ENCODE measurements around the gene MAG. TPM values are rescaled to one million over a fixed set of nuclear protein-coding genes. Genes with fewer than 3 reads are reported as not detected.

The MAG gene
- total RNA-seq, 4 donors from 2014 or later, result 0.65 to 2.4 (median 1.2) TPM; not detected in 1

GRCh38 chr19:35300339-35300649 is 8.3 kb downstream of the MAG start:
- Histone ChIP-seq H3K36me3 (no peaks in the 10 kb centered on the region), H3K27ac (replicated peaks in 1 of 4) (no peak overlapping the region), H3K27me3 (peaks cover 0 to 85% (median 4%) of the 10 kb centered on the region in 4 donors), H3K4me1 (no peaks in the 10 kb centered on the region), H3K9me3 (no peaks in the 10 kb centered on the region), H3K4me3 (no peak overlapping the region)
- 60% methylated on average over 6 of the region's 10 CpGs for WGBS
- TF ChIP-seq POLR2A (IDR thresholded peaks at IDR 0.05; ENCODE audit: low read depth), result no peak
- TF ChIP-seq POLR2AphosphoS5 (IDR thresholded peaks at IDR 0.05), result no peak
- no peak for TF ChIP-seq CTCF (IDR thresholded peaks at IDR 0.05)
- TF ChIP-seq EP300 (IDR thresholded peaks at IDR 0.05), result no peak
- intact Hi-C loops (cut with DNase I), result no loop called here
- DNase-seq (ENCODE audit: extremely low spot score), result no peak

GRCh38 chr19:35301961-35302360 is 10.0 kb downstream of the MAG start:
- Histone ChIP-seq H3K27me3 (peaks cover 0 to 81% (median 4%) of the 10 kb centered on the region in 4 donors), H3K4me1 (no peaks in the 10 kb centered on the region), H3K4me3 (no peak overlapping the region), H3K36me3 (no peaks in the 10 kb centered on the region), H3K27ac (replicated peaks in 1 of 4) (no peak overlapping the region), H3K9me3 (no peaks in the 10 kb centered on the region)
- no peak for DNase-seq (ENCODE audit: extremely low spot score)
- intact Hi-C loops (cut with DNase I), result no loop called here
- WGBS, result 100% methylated on average over 1 of the region's 2 CpGs
- TF ChIP-seq EP300 (IDR thresholded peaks at IDR 0.05) (no peak), POLR2A (IDR thresholded peaks at IDR 0.05; ENCODE audit: low read depth) (no peak), CTCF (IDR thresholded peaks at IDR 0.05) (no peak)

GRCh38 chr19:35302446-35302845 is 10.5 kb downstream of the MAG start:
- no peak overlapping the region for H3K4me3 ChIP-seq
- 68% methylated on average over 11 of the region's 16 CpGs for WGBS
- no peaks in the 10 kb centered on the region for H3K9me3 ChIP-seq
- H3K36me3 ChIP-seq, result no peaks in the 10 kb centered on the region
- H3K27ac ChIP-seq (replicated peaks in 1 of 4), result no peak overlapping the region
- intact Hi-C loops (cut with DNase I), result no loop called here
- no peak for DNase-seq (ENCODE audit: extremely low spot score)
- peaks cover 0 to 82% (median 4%) of the 10 kb centered on the region in 4 donors for H3K27me3 ChIP-seq
- H3K4me1 ChIP-seq, result no peaks in the 10 kb centered on the region
- no peak for TF ChIP-seq EP300 (IDR thresholded peaks at IDR 0.05)
- TF ChIP-seq POLR2A (IDR thresholded peaks at IDR 0.05; ENCODE audit: low read depth), result no peak
- no peak for TF ChIP-seq CTCF (IDR thresholded peaks at IDR 0.05)
- TF ChIP-seq POLR2AphosphoS5 (IDR thresholded peaks at IDR 0.05), result no peak

GRCh38 chr19:35303357-35303915 is 11.5 kb downstream of the MAG start:
- no peaks in the 10 kb centered on the region for H3K36me3 ChIP-seq
- no peaks in the 10 kb centered on the region for H3K4me1 ChIP-seq
- 63% methylated on average over 6 of the region's 6 CpGs for WGBS
- peaks cover 0 to 72% (median 4%) of the 10 kb centered on the region in 4 donors for H3K27me3 ChIP-seq
- intact Hi-C loops (cut with DNase I), result no loop called here
- no peak for DNase-seq (ENCODE audit: extremely low spot score)
- H3K4me3 ChIP-seq, result no peak overlapping the region
- H3K27ac ChIP-seq (replicated peaks in 1 of 4), result no peak overlapping the region
- no peaks in the 10 kb centered on the region for H3K9me3 ChIP-seq
- no peak for TF ChIP-seq POLR2A (IDR thresholded peaks at IDR 0.05; ENCODE audit: low read depth)
- TF ChIP-seq CTCF (IDR thresholded peaks at IDR 0.05), result no peak
- TF ChIP-seq POLR2AphosphoS5 (IDR thresholded peaks at IDR 0.05), result no peak
- no peak for TF ChIP-seq EP300 (IDR thresholded peaks at IDR 0.05)

- H3K4me3 ChIP-seq, result no peak overlapping the region
- WGBS, result 83% methylated on average over 11 of the region's 11 CpGs
- intact Hi-C loops (cut with DNase I), result no loop called here
- H3K9me3 ChIP-seq, result no peaks in the 10 kb centered on the region
- no peaks in the 10 kb centered on the region for H3K4me1 ChIP-seq
- no peak for DNase-seq (ENCODE audit: extremely low spot score)
- H3K27ac ChIP-seq (replicated peaks in 1 of 4), result no peak overlapping the region
- peaks cover 0 to 70% (median 3%) of the 10 kb centered on the region in 4 donors for H3K27me3 ChIP-seq
- no peaks in the 10 kb centered on the region for H3K36me3 ChIP-seq
- TF ChIP-seq EP300 (IDR thresholded peaks at IDR 0.05), result no peak
Measured at GRCh38 chr19:35304036-35304435, 12.1 kb downstream of the MAG start.

Measured in esophagus muscularis mucosa (tissue), 4 donors.